K562 (cell line): ENCODE measurements around the gene RUNX1. TPM values are rescaled to one million over a fixed set of nuclear protein-coding genes. Genes with fewer than 3 reads are reported as not detected.

ENCODE experiments used
- ATAC-seq: fragments of 200-7000 bp; cut with Tn5 transposase; 3 replicates; pipeline ENCODE4 v1.9.1; 2020; ENCODE audit warnings: moderate library complexity
- BruUV-seq: library from RNA; stranded (reverse); fragments of 400-500 nt; replicated peaks from 2 replicates; lab custom pipeline; 2021; lab: Mats Ljungman, UMichigan
- CTCF ChIA-PET: fragments of 300-600 bp; formaldehyde crosslinking; extraction: SDS; loops from one replicate; lab custom pipeline; 2021; ENCODE audit warnings: low intra/inter-chr PET ratio; lab: Yijun Ruan, JAX
- POLR2A ChIA-PET: fragments of 300-600, 350-650 bp; sonication (Branson Sonifier 250); formaldehyde crosslinking; extraction: SDS; loops from one replicate; lab custom pipeline; 2021; ENCODE audit warnings: antibody characterized with exemption, inconsistent platforms; lab: Yijun Ruan, JAX
- DNase-seq, 4 experiments: peaks; one replicate each; pipeline versions ENCODE4 v3.0.0 to v3.0.0-alpha.2; 2011 to 2018; ENCODE audit warnings: low spot score in 3 of 4, mixed read lengths in 3 of 4; ENCODE audit errors: extremely low read depth in 1 of 4
- FAIRE-seq: peaks from 2 replicates; lab custom pipeline; 2011; peaks lifted over from hg19 to GRCh38; lab: Jason Lieb, UNC
- H2AFZ ChIP-seq: 2 replicates; pipeline ENCODE4 v1.6.0; 2011; ENCODE audit warnings: low read depth, low read length, control low read depth, inconsistent platforms
- H3K27ac ChIP-seq: fragments of 200-600 bp; 3 replicates; pipeline ENCODE4 v1.8.0; 2011; ENCODE audit warnings: low read depth, mild to moderate bottlenecking, control low read depth, inconsistent platforms, low read length, moderate library complexity, mixed read lengths; ENCODE audit errors: extremely low read depth
- H3K27me3 ChIP-seq, 2 experiments: fragments of 300-600 bp in 1 of 2; 2 replicates in 1 of 2; 3 replicates in 1 of 2; pipeline versions ENCODE4 v1.6.0 to v1.8.0; 2011; ENCODE audit warnings: inconsistent platforms in 2 of 2, low read length in 2 of 2, mild to moderate bottlenecking in 1 of 2, mixed read lengths in 1 of 2, moderate library complexity in 1 of 2; ENCODE audit not compliant: control insufficient read depth in 2 of 2, insufficient read depth in 2 of 2
- H3K36me3 ChIP-seq: fragments of 300-600 bp; 3 replicates; pipeline ENCODE4 v1.8.0; 2011; ENCODE audit warnings: mild to moderate bottlenecking, low read length, inconsistent platforms; ENCODE audit not compliant: control insufficient read depth, insufficient read depth
- H3K4me1 ChIP-seq, 2 experiments: fragments of 200-600 bp in 1 of 2; replicated peaks in 1 of 2; 2 replicates in 1 of 2; 3 replicates in 1 of 2; pipeline versions ENCODE4 v1.5.1 to v1.8.0; 2011; ENCODE audit warnings: inconsistent platforms in 2 of 2, low read length in 2 of 2, mild to moderate bottlenecking in 1 of 2, mixed read lengths in 1 of 2, moderate library complexity in 1 of 2; ENCODE audit not compliant: control insufficient read depth in 2 of 2, insufficient read depth in 2 of 2
- H3K4me2 ChIP-seq: 2 replicates; pipeline ENCODE4 v1.6.1; 2011; ENCODE audit warnings: low read length, control low read depth, inconsistent platforms, mixed read lengths; ENCODE audit not compliant: insufficient read depth
- H3K4me3 ChIP-seq: fragments of 200-600 bp; sonication (generic), shearing (Covaris generic); 2 replicates; pipeline ENCODE4 v1.5.1; 2016; ENCODE audit warnings: control low read depth, inconsistent platforms
- H3K79me2 ChIP-seq: fragments of 200-600 bp; 3 replicates; pipeline ENCODE4 v1.8.0; 2011; ENCODE audit warnings: low read length, inconsistent platforms; ENCODE audit not compliant: control insufficient read depth, insufficient read depth
- H3K9ac ChIP-seq, 2 experiments: 2 replicates each; pipeline versions ENCODE4 v1.6.0 to v1.6.1; 2011; ENCODE audit warnings: low read depth in 2 of 2, low read length in 2 of 2, control low read depth in 1 of 2, inconsistent platforms in 1 of 2, mild to moderate bottlenecking in 1 of 2, mixed read lengths in 1 of 2; ENCODE audit not compliant: insufficient read depth in 1 of 2
- H3K9me1 ChIP-seq: one replicate; pipeline ENCODE4 v1.6.0; 2011; ENCODE audit warnings: inconsistent platforms, mild to moderate bottlenecking, low read length, moderate library complexity; ENCODE audit not compliant: control insufficient read depth, insufficient read depth
- H3K9me3 ChIP-seq: replicated peaks from 2 replicates; pipeline ENCODE4 v1.5.1; 2011; ENCODE audit warnings: low read depth, low read length, inconsistent platforms; ENCODE audit not compliant: control insufficient read depth, insufficient read depth
- H4K20me1 ChIP-seq: replicated peaks from 2 replicates; pipeline ENCODE4 v1.6.1; 2011; ENCODE audit warnings: low read length, inconsistent platforms, mixed read lengths; ENCODE audit not compliant: control insufficient read depth, insufficient read depth
- ZNF444 ChIP-seq: fragments of 250-450 bp; sonication (Bioruptor Pico); IDR thresholded peaks from 2 replicates; pipeline ENCODE4 v1.4.0; 2020; ENCODE audit warnings: mild to moderate bottlenecking, moderate library complexity
- WGBS: fragments of 100-300 bp; shearing (Covaris generic); methylation state at CpG from one replicate; pipeline ENCODE4 v1.1.6; 2016; ENCODE audit warnings: low coverage, mixed read lengths; ENCODE audit not compliant: insufficient coverage; ENCODE audit errors: missing lambda C conversion rate; 5-methylcytosine and 5-hydroxymethylcytosine counted together
- in situ Hi-C: fragments of 300-500 bp; cut with MboI; formaldehyde crosslinking; loops from 4 replicates; pipeline ENCODE4 v1.15.0; 2018; ENCODE audit warnings: inconsistent platforms, mixed read lengths
- intact Hi-C: fragments of 100-400 bp; cut with micrococcal nuclease; formaldehyde crosslinking; loops from 2 replicates; pipeline ENCODE4 v1.14.2; 2022
- polyA plus RNA-seq, 8 experiments: library from polyadenylated mRNA; depleted of rRNA in 4 of 8; stranded (reverse) in 5 of 8; unstranded in 3 of 8; fragments of >200 nt; fragmentation: Nextera tagmentation in 2 of 8; fragmentation: Illumina TruSeq in 1 of 8; extraction: Ambion mirVana in 2 of 8; extraction: Trizol in 1 of 8; gene quantifications; 2 replicates each; pipeline versions ENCODE4 v1.2.1 to v1.2.3, GENCODE V29; 2011 to 2014; ENCODE audit warnings: inconsistent platforms in 1 of 8, missing spikeins in 1 of 8
- total RNA-seq, 7 experiments: library from RNA; depleted of rRNA in 6 of 7; stranded (reverse); fragments of >200 nt in 6 of 7; fragmentation: Illumina TruSeq in 2 of 7; extraction: Trizol in 2 of 7; gene quantifications; 2 replicates each; pipeline versions ENCODE4 v1.2.1 to v1.2.3, GENCODE V29; 2011 to 2021; ENCODE audit warnings: low replicate concordance in 1 of 7
- TF ChIP-seq, protein P1 (sequence below), 2 experiments: IDR thresholded peaks; 2 replicates each; pipeline ENCODE4 v1.6.1; 2011; ENCODE audit warnings: borderline replicate concordance in 1 of 2, control low read depth in 1 of 2, low read depth in 1 of 2, low read length in 1 of 2, mild to moderate bottlenecking in 1 of 2, mixed read lengths in 1 of 2, moderate library complexity in 1 of 2; ENCODE audit not compliant: insufficient read depth in 1 of 2, insufficient read length in 1 of 2, poor library complexity in 1 of 2, severe bottlenecking in 1 of 2; ENCODE audit errors: extremely low read depth in 1 of 2

The RUNX1 gene
- total and polyA plus RNA-seq, 9 of the 15 experiments (the other 6 are each of a cell fraction or from before 2014, with no cell fraction given), result 2.2 to 68.6 (median 17.8) TPM

DNA sequence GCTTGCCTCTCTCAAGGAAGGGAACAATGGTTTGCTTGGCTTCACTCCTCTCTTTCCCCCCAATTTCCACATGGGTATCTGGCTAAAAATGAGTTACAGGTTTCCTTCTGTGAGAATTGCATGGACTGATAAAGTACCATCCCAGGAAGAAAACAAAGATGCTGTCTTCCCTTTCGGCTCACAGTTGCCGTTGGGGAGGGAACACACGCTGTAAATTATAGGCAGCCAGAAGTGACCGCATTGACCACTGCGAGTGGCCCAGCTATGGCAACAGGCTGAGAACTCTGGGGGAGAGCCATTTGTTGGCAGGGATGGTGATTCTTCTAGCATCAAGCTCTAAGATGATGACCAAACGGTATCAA, 2.9 kb downstream of the RUNX1 start:
- peaks cover 34% of the 10 kb centered on the region for H3K79me2 ChIP-seq
- FAIRE-seq (no peak), DNase-seq (no peak), ATAC-seq (no peak)
- H3K27me3 ChIP-seq, result no peaks in the 10 kb centered on the region; a peak in 1 of 5 replicates
- H3K9ac ChIP-seq, result no peak overlapping the region
- TF ChIP-seq, protein P1, sequence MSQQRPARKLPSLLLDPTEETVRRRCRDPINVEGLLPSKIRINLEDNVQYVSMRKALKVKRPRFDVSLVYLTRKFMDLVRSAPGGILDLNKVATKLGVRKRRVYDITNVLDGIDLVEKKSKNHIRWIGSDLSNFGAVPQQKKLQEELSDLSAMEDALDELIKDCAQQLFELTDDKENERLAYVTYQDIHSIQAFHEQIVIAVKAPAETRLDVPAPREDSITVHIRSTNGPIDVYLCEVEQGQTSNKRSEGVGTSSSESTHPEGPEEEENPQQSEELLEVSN (IDR thresholded peaks at IDR 0.05; ENCODE audit: borderline replicate concordance in 1 of 2, extremely low read depth in 1 of 2, insufficient read depth in 1 of 2, insufficient read length in 1 of 2, low read depth in 1 of 2, low read length in 1 of 2, poor library complexity in 1 of 2, severe bottlenecking in 1 of 2), result peak in 1 of 2 experiments; percentile 21
- no peak for TF ChIP-seq ZNF444 (CRISPR knock-in tag)
- BruUV-seq, result no TSS peak
- H3K9me3 ChIP-seq, result no peaks in the 10 kb centered on the region
- in situ Hi-C loops, result no loop called here
- intact Hi-C loops, result no loop called here
- H3K4me3 ChIP-seq, result no peak overlapping the region
- no peak overlapping the region for H3K27ac ChIP-seq
- WGBS, result 79% methylated on average over 6 of the region's 6 CpGs
- H3K4me2 ChIP-seq, result no peak overlapping the region
- CTCF ChIA-PET, result no interaction called here
- no peaks in the 10 kb centered on the region for H4K20me1 ChIP-seq
- H2AFZ ChIP-seq, result peak overlapping the region; percentile 7; the same call in 1 of the 2 replicates
- peaks cover 5% of the 10 kb centered on the region; the same call in 1 of the 3 replicates for H3K36me3 ChIP-seq
- no peaks in the 10 kb centered on the region for H3K9me1 ChIP-seq
- H3K4me1 ChIP-seq, result peaks cover 9 to 49% of the 10 kb centered on the region in 2 experiments
- POLR2A ChIA-PET, result interaction anchor here (0.6 to 2.1 kb wide), 4 partner anchors 8 to 239 kb away, joined by 3 to 8 read pairs (median 6); no protein-coding TSS in a partner anchor
